Trophoblast cell (in vitro differentiated cells and primary cell): ENCODE results near the gene CREBRF.
"Not testable (repeated sequence)": the region's sequence is repeated elsewhere in the genome, so short reads cannot be mapped to it uniquely, and the experiment has no call there.

ENCODE experiments used
- DNase-seq, 2 donors: peaks; one replicate each; pipeline ENCODE4 v3.0.0-alpha.2; 2016
- H2AFZ ChIP-seq: 2 replicates; pipeline ENCODE4 v1.6.1; 2013; ENCODE audit warnings: low read length, moderate library complexity, mild to moderate bottlenecking; ENCODE audit not compliant: insufficient read depth, poor library complexity
- H2AK5ac ChIP-seq: 2 replicates; pipeline ENCODE4 v1.6.1; 2013; ENCODE audit warnings: mild to moderate bottlenecking, low read length
- H2BK120ac ChIP-seq: 2 replicates; pipeline ENCODE4 v1.6.1; 2013; ENCODE audit warnings: low read length, mild to moderate bottlenecking, moderate library complexity; ENCODE audit not compliant: insufficient read depth, poor library complexity
- H2BK12ac ChIP-seq: 2 replicates; pipeline ENCODE4 v1.6.1; 2013; ENCODE audit warnings: mild to moderate bottlenecking, low read length, moderate library complexity
- H2BK5ac ChIP-seq: 2 replicates; pipeline ENCODE4 v1.6.1; 2013; ENCODE audit warnings: low read length, low read depth, moderate library complexity, mild to moderate bottlenecking; ENCODE audit not compliant: poor library complexity
- H3K14ac ChIP-seq: 2 replicates; pipeline ENCODE4 v1.6.1; 2013; ENCODE audit warnings: mild to moderate bottlenecking, low read length
- H3K18ac ChIP-seq: 2 replicates; pipeline ENCODE4 v1.6.1; 2013; ENCODE audit warnings: mild to moderate bottlenecking, low read length
- H3K23ac ChIP-seq: 2 replicates; pipeline ENCODE4 v1.6.1; 2013; ENCODE audit warnings: low read length
- H3K27ac ChIP-seq: 2 replicates; pipeline ENCODE4 v1.5.1; 2013; ENCODE audit warnings: low read depth, mild to moderate bottlenecking, inconsistent platforms, low read length, moderate library complexity
- H3K27me3 ChIP-seq: 2 replicates; pipeline ENCODE4 v1.6.1; 2013; ENCODE audit warnings: inconsistent platforms, mild to moderate bottlenecking, low read length, moderate library complexity; ENCODE audit not compliant: insufficient read depth
- H3K36me3 ChIP-seq, 2 experiments: 1 replicate in 1 of 2; 2 replicates in 1 of 2; pipeline ENCODE4 v1.6.1; 2013; ENCODE audit warnings: low read length in 2 of 2, mild to moderate bottlenecking in 2 of 2, moderate library complexity in 1 of 2; ENCODE audit not compliant: insufficient read depth in 2 of 2, control insufficient read depth in 1 of 2
- H3K4ac ChIP-seq: 2 replicates; pipeline ENCODE4 v1.6.1; 2013; ENCODE audit warnings: low read depth, mild to moderate bottlenecking, low read length, moderate library complexity
- H3K4me1 ChIP-seq, 2 experiments: 1 replicate in 1 of 2; 2 replicates in 1 of 2; pipeline ENCODE4 v1.6.1; 2013; ENCODE audit warnings: low read length in 2 of 2, mild to moderate bottlenecking in 2 of 2, moderate library complexity in 1 of 2; ENCODE audit not compliant: insufficient read depth in 2 of 2, control insufficient read depth in 1 of 2
- H3K4me2 ChIP-seq: 2 replicates; pipeline ENCODE4 v1.6.1; 2013; ENCODE audit warnings: inconsistent platforms, mild to moderate bottlenecking, low read length, moderate library complexity
- H3K4me3 ChIP-seq: 2 replicates; pipeline ENCODE4 v1.5.1; 2013; ENCODE audit warnings: mild to moderate bottlenecking, low read depth, low read length, inconsistent platforms
- H3K79me1 ChIP-seq: one replicate; pipeline ENCODE4 v1.6.1; 2013; ENCODE audit warnings: low read length
- H3K79me2 ChIP-seq: 2 replicates; pipeline ENCODE4 v1.6.1; 2013; ENCODE audit warnings: low read length, mild to moderate bottlenecking; ENCODE audit not compliant: control insufficient read depth, insufficient read depth, poor library complexity
- H3K9ac ChIP-seq: 2 replicates; pipeline ENCODE4 v1.6.1; 2013; ENCODE audit warnings: mild to moderate bottlenecking, low read length
- H3K9me3 ChIP-seq: 2 replicates; pipeline ENCODE4 v1.6.1; 2013; ENCODE audit warnings: low read depth, mild to moderate bottlenecking, control low read depth, inconsistent platforms, low read length; ENCODE audit not compliant: insufficient read depth
- H4K12ac ChIP-seq: 2 replicates; pipeline ENCODE4 v1.6.1; 2013; ENCODE audit warnings: low read depth, mild to moderate bottlenecking, low read length, moderate library complexity
- H4K8ac ChIP-seq: 2 replicates; pipeline ENCODE4 v1.6.1; 2013; ENCODE audit warnings: low read depth, mild to moderate bottlenecking, low read length, moderate library complexity
- H4K91ac ChIP-seq: one replicate; pipeline ENCODE4 v1.6.1; 2013; ENCODE audit warnings: low read depth, mild to moderate bottlenecking, low read length, moderate library complexity
- WGBS: extraction: QIAGEN DNeasy Blood & Tissue Kit; methylation state at CpG from one replicate; pipeline ENCODE4 v1.1.7; 2013; ENCODE audit warnings: missing lambda C conversion rate; ENCODE audit not compliant: insufficient read length, insufficient coverage; ENCODE audit errors: extremely low coverage; 5-methylcytosine and 5-hydroxymethylcytosine counted together

CREBRF gene

DNA sequence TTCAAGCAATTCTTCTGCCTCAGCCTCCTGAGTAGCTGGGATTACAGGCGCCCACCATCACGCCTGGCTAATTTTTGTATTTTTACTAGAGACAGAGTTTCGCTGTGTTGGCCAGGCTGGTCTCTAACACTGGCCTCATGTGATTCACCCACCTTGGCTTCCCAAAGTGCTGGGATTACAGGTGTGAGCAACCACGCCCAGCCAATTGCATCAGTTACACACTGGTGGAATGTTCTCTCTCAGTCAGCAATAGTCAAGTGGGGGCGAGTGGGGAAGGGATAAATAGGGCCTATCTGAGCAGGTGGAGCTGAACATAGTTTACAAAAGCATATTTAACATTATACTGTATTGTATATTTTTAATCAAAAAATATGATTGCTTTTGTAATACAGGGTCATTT, 98.5 kb downstream of the CREBRF start:
- H3K14ac ChIP-seq, H4K91ac ChIP-seq, H3K9ac ChIP-seq, H2BK120ac ChIP-seq, H3K27me3 ChIP-seq, H3K79me1 ChIP-seq, H2AFZ ChIP-seq, H2BK12ac ChIP-seq, H2BK5ac ChIP-seq, H3K9me3 ChIP-seq, H3K79me2 ChIP-seq, H3K4me2 ChIP-seq, H4K8ac ChIP-seq, DNase-seq, H3K4me3 ChIP-seq, H4K12ac ChIP-seq, H3K18ac ChIP-seq, H3K27ac ChIP-seq, H3K4me1 ChIP-seq, H2AK5ac ChIP-seq, H3K4ac ChIP-seq, H3K23ac ChIP-seq: not testable (repeated sequence)
- H3K36me3 ChIP-seq, result peaks cover 8 to 11% of the 10 kb centered on the region in 2 experiments
- WGBS, result no CpG with 5 or more reads among the region's 5 CpGs

- Histone ChIP-seq H3K36me3 (peaks cover 13 to 14% of the 10 kb centered on the region in 2 experiments), H4K12ac (no peak overlapping the region), H2AK5ac (no peak overlapping the region), H3K14ac (no peak overlapping the region), H3K27me3 (no peaks in the 10 kb centered on the region), H3K18ac (no peak overlapping the region), H2BK12ac (no peak overlapping the region), H4K8ac (no peak overlapping the region), H2BK5ac (no peak overlapping the region), H3K4me2 (no peak overlapping the region), H3K79me1 (no peaks in the 10 kb centered on the region), H2AFZ (no peak overlapping the region), H4K91ac (no peak overlapping the region), H3K9ac (no peak overlapping the region), H3K4me3 (no peak overlapping the region), H2BK120ac (no peak overlapping the region), H3K4ac (no peak overlapping the region), H3K79me2 (no peaks in the 10 kb centered on the region), H3K27ac (no peak overlapping the region), H3K23ac (no peak overlapping the region), H3K9me3 (peaks cover 1% of the 10 kb centered on the region), H3K4me1 (no peaks in the 10 kb centered on the region)
- DNase-seq, result no peak
- no CpG with 5 or more reads among the region's 2 CpGs for WGBS
Observed at GRCh38 chr5:173155912-173156311, 99.8 kb downstream of the CREBRF start.

- H2BK120ac ChIP-seq, result no peak overlapping the region
- no peaks in the 10 kb centered on the region for H3K79me2 ChIP-seq
- H2BK5ac ChIP-seq, result no peak overlapping the region
- peaks cover 13 to 15% of the 10 kb centered on the region in 2 experiments for H3K36me3 ChIP-seq
- no peak overlapping the region for H4K12ac ChIP-seq
- H4K8ac ChIP-seq, result no peak overlapping the region
- no peaks in the 10 kb centered on the region for H3K4me1 ChIP-seq
- no peak overlapping the region for H3K4me2 ChIP-seq
- H2AK5ac ChIP-seq, result no peak overlapping the region
- DNase-seq, result no peak
- H3K4ac ChIP-seq, result no peak overlapping the region
- no peak overlapping the region for H4K91ac ChIP-seq
- H3K27ac ChIP-seq, result no peak overlapping the region
- no peak overlapping the region for H3K23ac ChIP-seq
- no peak overlapping the region for H3K9ac ChIP-seq
- no peaks in the 10 kb centered on the region for H3K27me3 ChIP-seq
- no CpG with 5 or more reads among the region's 8 CpGs for WGBS
- H2BK12ac ChIP-seq, result no peak overlapping the region
- H3K79me1 ChIP-seq, result no peaks in the 10 kb centered on the region
- H3K4me3 ChIP-seq, result no peak overlapping the region
- peaks cover 1% of the 10 kb centered on the region for H3K9me3 ChIP-seq
- H3K14ac ChIP-seq, result no peak overlapping the region
- no peak overlapping the region for H2AFZ ChIP-seq
- H3K18ac ChIP-seq, result no peak overlapping the region
Observed at GRCh38 chr5:173158366-173158765, 102.2 kb downstream of the CREBRF start.

- Histone ChIP-seq H4K8ac (no peak overlapping the region), H3K9ac (no peak overlapping the region), H3K4me3 (no peak overlapping the region), H3K18ac (no peak overlapping the region), H3K79me1 (no peaks in the 10 kb centered on the region), H3K9me3 (peaks cover 1% of the 10 kb centered on the region), H2BK120ac (no peak overlapping the region), H3K4me1 (no peaks in the 10 kb centered on the region), H2AFZ (no peak overlapping the region), H2AK5ac (no peak overlapping the region), H2BK12ac (no peak overlapping the region), H3K4ac (no peak overlapping the region), H3K27me3 (no peaks in the 10 kb centered on the region), H4K91ac (no peak overlapping the region), H3K79me2 (no peaks in the 10 kb centered on the region), H3K27ac (no peak overlapping the region), H2BK5ac (no peak overlapping the region), H3K4me2 (no peak overlapping the region), H3K14ac (no peak overlapping the region), H3K36me3 (peaks cover 13 to 18% of the 10 kb centered on the region in 2 experiments), H4K12ac (no peak overlapping the region), H3K23ac (no peak overlapping the region)
- no peak for DNase-seq
- WGBS, result no CpG with 5 or more reads among the region's 3 CpGs
Observed at GRCh38 chr5:173159256-173159655, 103.1 kb downstream of the CREBRF start.
